PC-9 (cell line): ENCODE results near the gene ECE1. TPM values are rescaled to one million over a fixed set of nuclear protein-coding genes. Genes with fewer than 3 reads are reported as not detected.

Source experiments
- BruUV-seq: library from RNA; stranded (reverse); fragments of 400-500 nt; replicated peaks from 2 replicates; lab custom pipeline; 2021; lab: Mats Ljungman, UMichigan
- CTCF ChIA-PET: fragments of 300-600 bp; sonication (Branson Sonifier 250); formaldehyde crosslinking; loops from one replicate; lab custom pipeline; 2022; ENCODE audit warnings: antibody characterized with exemption; lab: Charles Lee
- POLR2A ChIA-PET: fragments of 300-600 bp; sonication (Branson Sonifier 250); formaldehyde crosslinking; loops from one replicate; lab custom pipeline; 2022; ENCODE audit warnings: antibody characterized with exemption; ENCODE audit not compliant: unreplicated experiment; lab: Charles Lee
- DNase-seq, 2 experiments: peaks; one replicate each; pipeline versions ENCODE4 v3.0.0 to v3.0.0-alpha.2; 2015 to 2022; ENCODE audit warnings: mixed read lengths in 1 of 2
- H2AFZ ChIP-seq: fragments of 200-600 bp; sonication (generic); 2 replicates; pipeline ENCODE4 v1.8.1; 2017; ENCODE audit warnings: antibody characterized with exemption
- H3F3A ChIP-seq: fragments of 200-600 bp; sonication (generic); 2 replicates; pipeline ENCODE4 v1.8.1; 2017; ENCODE audit warnings: antibody characterized with exemption, mild to moderate bottlenecking, low read depth; ENCODE audit not compliant: insufficient read depth
- H3K27ac ChIP-seq: fragments of 200-600 bp; sonication (generic); 2 replicates; pipeline ENCODE4 v1.6.1; 2016; ENCODE audit warnings: mixed run types
- H3K27me3 ChIP-seq: fragments of 200-600 bp; sonication (generic); 2 replicates; pipeline ENCODE4 v1.6.1; 2016; ENCODE audit warnings: low read depth, mixed run types; ENCODE audit not compliant: insufficient read depth
- H3K36me3 ChIP-seq: fragments of 200-600 bp; sonication (generic); 2 replicates; pipeline ENCODE4 v1.6.1; 2016; ENCODE audit warnings: low read depth, mixed run types
- H3K4me1 ChIP-seq: fragments of 200-600 bp; sonication (generic); replicated peaks from 2 replicates; pipeline ENCODE4 v1.6.1; 2016; ENCODE audit warnings: mixed run types; ENCODE audit not compliant: insufficient read depth
- H3K4me2 ChIP-seq: fragments of 200-600 bp; sonication (generic); 2 replicates; pipeline ENCODE4 v1.6.1; 2017; ENCODE audit warnings: mixed run types
- H3K4me3 ChIP-seq: fragments of 200-600 bp; sonication (generic); 2 replicates; pipeline ENCODE4 v1.6.1; 2016; ENCODE audit warnings: mixed run types
- H3K79me2 ChIP-seq: fragments of 200-600 bp; sonication (generic); 2 replicates; pipeline ENCODE4 v1.6.1; 2017; ENCODE audit warnings: low read depth, mixed run types
- H3K9me2 ChIP-seq: fragments of 200-600 bp; sonication (generic); 2 replicates; pipeline ENCODE4 v1.8.1; 2017; ENCODE audit warnings: mild to moderate bottlenecking; ENCODE audit not compliant: insufficient read depth
- H3K9me3 ChIP-seq: fragments of 200-600 bp; sonication (generic); 2 replicates; pipeline ENCODE4 v1.8.1; 2016; ENCODE audit warnings: low read depth; ENCODE audit not compliant: insufficient read depth
- H4K20me1 ChIP-seq: fragments of 200-600 bp; sonication (generic); 2 replicates; pipeline ENCODE4 v1.8.1; 2017; ENCODE audit not compliant: insufficient read depth
- CTCF ChIP-seq: fragments of 200-600 bp; sonication (generic); conservative IDR thresholded peaks from 2 replicates; pipeline ENCODE4 v1.6.1; 2017; ENCODE audit warnings: mixed run types, antibody characterized with exemption, mild to moderate bottlenecking, moderate library complexity
- EZH2 ChIP-seq: fragments of 200-600 bp; sonication (generic); IDR thresholded peaks from 2 replicates; pipeline ENCODE4 v1.8.0; 2017; ENCODE audit warnings: antibody characterized with exemption, low read depth
- intact Hi-C: fragments of 100-400 bp; cut with micrococcal nuclease; formaldehyde crosslinking; loops from one replicate; pipeline ENCODE4 v1.10.0; 2022; ENCODE audit not compliant: unreplicated experiment
- total RNA-seq: library from RNA; stranded (reverse); gene quantifications from 2 replicates; pipeline ENCODE4 v1.2.3, GENCODE V29; 2021

The ECE1 gene
- total RNA-seq, 1 experiment from 2014 or later, result 80.8 TPM

DNA sequence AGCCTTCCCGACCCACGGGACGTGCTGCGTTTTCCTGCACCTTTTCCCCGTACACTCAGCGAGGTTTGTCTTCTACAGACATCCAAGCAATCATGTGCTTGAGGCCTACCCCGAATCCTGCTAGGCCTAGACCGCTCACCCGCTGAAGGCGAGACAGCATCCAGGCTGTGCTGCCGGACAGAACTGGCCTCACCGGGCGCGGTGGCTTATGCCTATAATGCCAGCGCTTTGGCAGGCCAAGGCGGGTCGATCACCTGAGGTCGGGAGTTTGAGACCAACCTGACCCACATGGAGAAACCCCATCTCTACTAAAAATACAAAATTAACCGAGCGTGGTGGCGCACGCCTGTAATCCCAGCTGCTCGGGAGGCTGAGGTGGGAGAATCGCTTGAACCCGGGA lies 54.1 kb downstream of the ECE1 start:
- peaks cover 15% of the 10 kb centered on the region for H3K4me1 ChIP-seq
- BruUV-seq, result no TSS peak
- no peak overlapping the region for H3K4me3 ChIP-seq
- no peaks in the 10 kb centered on the region for H4K20me1 ChIP-seq
- H3K79me2 ChIP-seq, result no peaks in the 10 kb centered on the region
- no peaks in the 10 kb centered on the region for H3F3A ChIP-seq
- H3K9me3 ChIP-seq, result no peaks in the 10 kb centered on the region
- H3K36me3 ChIP-seq, result no peaks in the 10 kb centered on the region
- H3K9me2 ChIP-seq, result no peaks in the 10 kb centered on the region
- no peaks in the 10 kb centered on the region for H3K27me3 ChIP-seq
- no peak overlapping the region for H2AFZ ChIP-seq
- ChIA-PET POLR2A (no interaction called here), CTCF (no interaction called here)
- intact Hi-C loops, result loop anchor here (10.0 kb wide), 1 partner anchor 1409 kb away; the partner anchor contains the start of gene C1QC
- no peak overlapping the region for H3K4me2 ChIP-seq
- no peak overlapping the region for H3K27ac ChIP-seq
- TF ChIP-seq EZH2 (no peak), CTCF (no peak)
- DNase-seq, result no peak

- H3K4me2 ChIP-seq, result no peak overlapping the region
- ChIA-PET CTCF (no interaction called here), POLR2A (no interaction called here)
These were observed 55.5 kb downstream of the ECE1 start for GRCh38 chr1:21234779-21235178.

DNA sequence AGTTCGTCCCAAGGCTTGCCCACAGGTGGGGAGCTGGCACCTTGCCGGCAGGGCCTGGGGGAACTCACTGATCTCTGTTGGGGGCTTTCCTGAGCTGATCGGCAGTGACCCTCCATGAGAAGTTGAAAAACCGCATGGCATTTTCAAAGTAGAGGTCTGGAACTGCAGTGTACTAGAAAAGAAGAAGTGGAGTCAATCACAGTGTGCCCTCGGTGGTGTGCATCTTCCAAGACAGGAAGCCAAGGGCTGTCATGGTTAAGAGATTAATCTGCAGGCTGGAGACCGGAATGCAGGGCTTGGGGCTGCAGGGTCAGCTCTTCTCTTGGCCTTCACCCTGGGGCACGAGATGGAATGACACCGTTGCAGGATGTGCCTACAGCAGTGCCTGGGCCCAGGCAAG lies 56.8 kb downstream of the ECE1 start:
- H3K4me2 ChIP-seq, result no peak overlapping the region
- CTCF ChIA-PET, result interaction anchor here (0.5 to 0.9 kb wide), 3 partner anchors 35 to 540 kb away, joined by 4 to 12 read pairs (median 7); no protein-coding TSS in a partner anchor
- no peak for DNase-seq
- no peaks in the 10 kb centered on the region for H3K27me3 ChIP-seq
- H2AFZ ChIP-seq, result no peak overlapping the region
- H3F3A ChIP-seq, result no peaks in the 10 kb centered on the region
- no peaks in the 10 kb centered on the region for H3K9me3 ChIP-seq
- no peaks in the 10 kb centered on the region for H3K9me2 ChIP-seq
- POLR2A ChIA-PET, result no interaction called here
- no TSS peak for BruUV-seq
- no peaks in the 10 kb centered on the region for H3K79me2 ChIP-seq
- intact Hi-C loops, result loop anchor here (5.0 to 10.0 kb wide), 2 partner anchors 424 to 1411 kb away; partner anchors contain the start of gene C1QC
- no peak overlapping the region for H3K27ac ChIP-seq
- no peak for TF ChIP-seq EZH2
- TF ChIP-seq CTCF, result no peak
- no peak overlapping the region for H3K4me3 ChIP-seq
- no peaks in the 10 kb centered on the region for H3K36me3 ChIP-seq
- H4K20me1 ChIP-seq, result no peaks in the 10 kb centered on the region
- peaks cover 8% of the 10 kb centered on the region for H3K4me1 ChIP-seq

More at GRCh38 chr1:21234779-21235178, 55.5 kb downstream of the ECE1 start:
- Histone ChIP-seq H3K4me1 (peaks cover 15% of the 10 kb centered on the region), H3K27me3 (no peaks in the 10 kb centered on the region), H2AFZ (no peak overlapping the region), H4K20me1 (no peaks in the 10 kb centered on the region), H3K9me2 (no peaks in the 10 kb centered on the region), H3K27ac (no peak overlapping the region), H3K79me2 (no peaks in the 10 kb centered on the region), H3K9me3 (no peaks in the 10 kb centered on the region), H3K36me3 (no peaks in the 10 kb centered on the region), H3F3A (no peaks in the 10 kb centered on the region), H3K4me3 (no peak overlapping the region)
- intact Hi-C loops, result loop anchor here (5.0 to 10.0 kb wide), 2 partner anchors 423 to 1410 kb away; partner anchors contain the start of gene C1QC
- DNase-seq, result no peak
- TF ChIP-seq EZH2 (no peak), CTCF (no peak)
- no TSS peak for BruUV-seq
